G401 (cell line): ENCODE data around the gene LIAS. TPM values are rescaled to one million over a fixed set of nuclear protein-coding genes. Genes with fewer than 3 reads are reported as not detected.
"Not testable (repeated sequence)": the region's sequence is repeated elsewhere in the genome, so short reads cannot be mapped to it uniquely, and the experiment has no call there.

Experiments
- DNase-seq: peaks from one replicate; pipeline ENCODE4 v3.0.0-alpha.2; 2015; ENCODE audit warnings: low spot score
- in situ Hi-C: cut with HindIII; loops from 2 replicates; pipeline ENCODE4 v1.10.0; 2016; ENCODE audit warnings: low sequenced_read_pairs, mixed read lengths
- total RNA-seq: library from RNA; depleted of rRNA; stranded (reverse); fragments of >200 nt; shearing (Covaris generic); gene quantifications from 2 replicates; pipeline ENCODE4 v1.2.3, GENCODE V29; 2014

The LIAS gene
- total RNA-seq, 1 experiment from 2014 or later = 34.7 TPM

- in situ Hi-C loops = no loop called here
- no peak for DNase-seq
These were observed 31.5 kb downstream of the LIAS start for GRCh38 chr4:39490322-39490721.

GRCh38 chr4:39494354-39494753 lies 35.5 kb downstream of the LIAS start:
- in situ Hi-C loops = no loop called here
- no peak for DNase-seq

- no peak for DNase-seq
- in situ Hi-C loops = no loop called here
These were observed 36.8 kb downstream of the LIAS start for GRCh38 chr4:39495446-39496213.

GRCh38 chr4:39497909-39498726 lies 39.3 kb downstream of the LIAS start:
- DNase-seq = no peak
- in situ Hi-C loops = no loop called here

- in situ Hi-C loops = no loop called here
- DNase-seq = no peak
These were observed 39.8 kb downstream of the LIAS start for GRCh38 chr4:39498727-39499020.

GRCh38 chr4:39502019-39502663 lies 43.3 kb downstream of the LIAS start:
- in situ Hi-C loops = no loop called here
- no peak for DNase-seq

- DNase-seq, in situ Hi-C loops: not testable (repeated sequence)
These were observed 43.8 kb downstream of the LIAS start for GRCh38 chr4:39502664-39503035.

GRCh38 chr4:39504538-39504937 lies 45.7 kb downstream of the LIAS start:
- in situ Hi-C loops = no loop called here
- no peak for DNase-seq

GRCh38 chr4:39505581-39505980 lies 46.7 kb downstream of the LIAS start:
- in situ Hi-C loops = no loop called here
- DNase-seq = no peak

GRCh38 chr4:39510348-39510929 lies 51.6 kb downstream of the LIAS start:
- in situ Hi-C loops = no loop called here
- DNase-seq = no peak

GRCh38 chr4:39514266-39514665 lies 55.4 kb downstream of the LIAS start:
- DNase-seq, in situ Hi-C loops: not testable (repeated sequence)

- in situ Hi-C loops = no loop called here
- no peak for DNase-seq
These were observed 56.1 kb downstream of the LIAS start for GRCh38 chr4:39514888-39515401.

- DNase-seq, in situ Hi-C loops: not testable (repeated sequence)
These were observed 57.0 kb downstream of the LIAS start for GRCh38 chr4:39515669-39516401.

GRCh38 chr4:39516407-39516966 lies 57.6 kb downstream of the LIAS start:
- in situ Hi-C loops = no loop called here

GRCh38 chr4:39518484-39518883 lies 59.6 kb downstream of the LIAS start:
- no peak for DNase-seq
- in situ Hi-C loops = no loop called here

More at GRCh38 chr4:39516407-39516966, 57.6 kb downstream of the LIAS start:
- DNase-seq = no peak

- DNase-seq = no peak
- in situ Hi-C loops = no loop called here
These were observed 62.5 kb downstream of the LIAS start for GRCh38 chr4:39521253-39521919.

GRCh38 chr4:39522068-39522467 lies 63.2 kb downstream of the LIAS start:
- in situ Hi-C loops = no loop called here

More at GRCh38 chr4:39522068-39522467, 63.2 kb downstream of the LIAS start:
- DNase-seq = no peak
